AG09309 (cell line): ENCODE measurements around the gene KCNK13.

ENCODE experiments used
- DNase-seq: peaks from one replicate; pipeline ENCODE4 v3.0.0-alpha.2; 2010; ENCODE audit warnings: low read depth
- H3K4me3 ChIP-seq: 2 replicates; pipeline ENCODE4 v1.5.1; 2011; ENCODE audit warnings: mild to moderate bottlenecking, low read depth, low read length, moderate library complexity; ENCODE audit not compliant: control insufficient read depth
- TF ChIP-seq, protein P1 (sequence below): IDR thresholded peaks from 2 replicates; pipeline ENCODE4 v1.5.1; 2011; ENCODE audit warnings: mild to moderate bottlenecking, low read depth, low read length, inconsistent platforms; ENCODE audit not compliant: insufficient read depth, control insufficient read depth; ENCODE audit errors: missing control alignments

KCNK13 gene

DNA sequence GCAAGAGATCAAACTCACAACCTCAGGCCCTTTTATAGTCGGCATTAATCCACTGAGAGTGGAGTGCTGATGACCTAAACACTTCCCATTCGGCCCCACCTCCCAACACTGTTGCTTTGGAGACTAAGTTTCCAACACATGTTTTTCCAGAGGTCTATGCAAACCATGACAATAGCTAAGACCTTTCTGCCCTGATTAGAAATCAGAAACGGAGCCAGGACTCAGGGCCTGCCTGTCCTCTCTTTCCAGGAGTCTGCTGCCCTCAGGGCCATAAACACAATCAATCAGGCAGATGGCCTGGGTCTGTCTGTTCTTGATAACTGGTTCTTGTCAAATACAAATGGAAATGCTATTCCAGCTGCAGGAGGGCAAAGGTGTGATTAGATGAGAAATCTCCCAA, 97.4 kb downstream of the KCNK13 start:
- H3K4me3 ChIP-seq = no peak overlapping the region
- TF ChIP-seq, protein P1, sequence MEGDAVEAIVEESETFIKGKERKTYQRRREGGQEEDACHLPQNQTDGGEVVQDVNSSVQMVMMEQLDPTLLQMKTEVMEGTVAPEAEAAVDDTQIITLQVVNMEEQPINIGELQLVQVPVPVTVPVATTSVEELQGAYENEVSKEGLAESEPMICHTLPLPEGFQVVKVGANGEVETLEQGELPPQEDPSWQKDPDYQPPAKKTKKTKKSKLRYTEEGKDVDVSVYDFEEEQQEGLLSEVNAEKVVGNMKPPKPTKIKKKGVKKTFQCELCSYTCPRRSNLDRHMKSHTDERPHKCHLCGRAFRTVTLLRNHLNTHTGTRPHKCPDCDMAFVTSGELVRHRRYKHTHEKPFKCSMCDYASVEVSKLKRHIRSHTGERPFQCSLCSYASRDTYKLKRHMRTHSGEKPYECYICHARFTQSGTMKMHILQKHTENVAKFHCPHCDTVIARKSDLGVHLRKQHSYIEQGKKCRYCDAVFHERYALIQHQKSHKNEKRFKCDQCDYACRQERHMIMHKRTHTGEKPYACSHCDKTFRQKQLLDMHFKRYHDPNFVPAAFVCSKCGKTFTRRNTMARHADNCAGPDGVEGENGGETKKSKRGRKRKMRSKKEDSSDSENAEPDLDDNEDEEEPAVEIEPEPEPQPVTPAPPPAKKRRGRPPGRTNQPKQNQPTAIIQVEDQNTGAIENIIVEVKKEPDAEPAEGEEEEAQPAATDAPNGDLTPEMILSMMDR = no peak
- DNase-seq = no peak

DNA sequence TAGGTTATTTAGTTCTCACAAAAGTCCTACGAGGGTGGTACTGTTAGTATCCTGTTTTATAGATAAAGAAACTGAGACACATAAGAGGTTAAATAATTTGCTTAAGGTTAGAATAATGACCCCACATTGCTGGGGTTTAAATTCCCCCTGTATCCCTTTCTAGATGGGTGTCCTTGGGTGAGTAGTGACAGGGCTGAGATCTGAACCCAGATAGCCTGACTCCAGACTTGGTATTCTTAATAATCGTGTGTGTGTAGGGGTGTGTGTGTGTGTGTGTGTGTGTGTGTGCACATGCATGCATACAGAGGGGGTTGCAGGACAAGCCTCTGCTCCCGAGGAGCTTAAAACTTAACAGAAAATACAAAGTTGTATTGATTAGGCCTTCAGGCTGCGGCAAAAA, 97.9 kb downstream of the KCNK13 start:
- DNase-seq = no peak
- no peak overlapping the region for H3K4me3 ChIP-seq
- TF ChIP-seq, protein P1 = no peak

DNA sequence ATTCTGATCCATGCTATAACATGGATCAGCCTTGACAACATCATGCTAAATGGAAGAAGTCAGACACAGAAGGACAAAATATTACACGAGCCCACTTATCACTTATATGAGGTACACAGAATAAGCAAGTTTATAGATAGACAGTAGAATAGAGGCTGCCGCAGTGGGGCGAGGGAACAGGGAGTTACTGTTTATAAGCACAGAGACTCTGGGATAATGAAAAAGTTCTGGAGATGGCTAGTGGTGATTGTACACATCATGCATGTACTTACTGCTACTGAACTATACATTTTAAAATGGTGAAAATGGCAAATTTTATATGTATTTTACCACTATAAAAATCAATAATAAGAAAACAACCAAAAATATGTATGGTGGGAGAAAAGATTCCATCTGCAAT, 99.3 kb downstream of the KCNK13 start:
- H3K4me3 ChIP-seq = no peak overlapping the region
- TF ChIP-seq, protein P1 = no peak

DNA sequence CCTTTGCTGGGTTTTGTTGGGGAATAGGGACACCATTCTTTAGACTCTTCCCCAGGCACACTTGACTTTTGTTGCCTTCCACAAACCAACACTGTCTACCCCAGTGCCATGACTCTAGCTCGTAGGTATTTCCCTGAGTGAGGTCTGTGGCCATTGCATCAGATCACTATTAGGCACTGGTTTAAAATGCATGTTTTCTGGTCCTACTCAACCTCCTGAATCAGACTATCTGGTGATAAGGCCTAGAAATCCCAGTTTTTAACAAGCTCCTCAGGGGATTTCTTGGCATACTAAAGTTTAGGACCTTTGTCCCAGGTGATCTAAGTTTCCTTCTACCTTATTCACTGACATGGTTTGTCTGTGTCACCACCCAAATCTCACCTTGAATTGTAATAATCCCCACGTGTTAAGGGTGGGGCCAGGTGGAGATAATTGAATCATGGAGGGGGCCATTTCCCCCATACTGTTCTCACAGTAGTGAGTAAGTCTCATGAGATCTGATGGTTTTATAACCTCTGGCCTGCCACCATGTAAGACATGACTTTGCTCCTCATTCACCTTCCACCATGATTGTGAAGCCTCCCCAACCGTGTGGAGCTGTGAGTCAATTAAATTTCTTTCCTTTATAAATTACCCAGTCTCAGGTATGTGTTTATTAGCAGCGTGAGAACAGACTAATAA, 106.8 kb downstream of the KCNK13 start:
- DNase-seq = peak; percentile 21

More for the DNA sequence above, 99.3 kb downstream of the KCNK13 start:
- DNase-seq = no peak

DNA sequence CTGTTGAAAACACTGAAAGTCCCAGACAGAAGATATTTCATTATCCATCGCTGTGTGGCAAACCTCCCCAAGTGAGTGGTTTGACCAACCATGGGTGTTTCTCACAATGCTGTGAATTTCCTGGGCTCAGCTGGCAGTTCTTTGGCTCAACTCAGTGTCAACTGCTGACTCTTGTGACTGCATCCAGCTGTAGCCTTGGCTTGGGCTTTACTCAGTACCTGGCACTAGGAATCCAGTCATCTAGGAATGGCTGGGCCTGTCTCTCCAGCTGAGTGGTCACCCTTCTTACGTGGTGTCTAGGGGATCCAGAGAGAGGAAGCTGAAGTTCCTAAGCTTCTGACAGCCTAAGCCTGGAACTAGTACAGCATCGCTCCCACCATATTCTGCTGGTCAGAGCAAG, 113.8 kb downstream of the KCNK13 start:
- H3K4me3 ChIP-seq = no peak overlapping the region
- TF ChIP-seq, protein P1 = no peak
- DNase-seq = no peak

More for the DNA sequence above, 106.8 kb downstream of the KCNK13 start:
- TF ChIP-seq, protein P1 = no peak
- H3K4me3 ChIP-seq = no peak overlapping the region

DNA sequence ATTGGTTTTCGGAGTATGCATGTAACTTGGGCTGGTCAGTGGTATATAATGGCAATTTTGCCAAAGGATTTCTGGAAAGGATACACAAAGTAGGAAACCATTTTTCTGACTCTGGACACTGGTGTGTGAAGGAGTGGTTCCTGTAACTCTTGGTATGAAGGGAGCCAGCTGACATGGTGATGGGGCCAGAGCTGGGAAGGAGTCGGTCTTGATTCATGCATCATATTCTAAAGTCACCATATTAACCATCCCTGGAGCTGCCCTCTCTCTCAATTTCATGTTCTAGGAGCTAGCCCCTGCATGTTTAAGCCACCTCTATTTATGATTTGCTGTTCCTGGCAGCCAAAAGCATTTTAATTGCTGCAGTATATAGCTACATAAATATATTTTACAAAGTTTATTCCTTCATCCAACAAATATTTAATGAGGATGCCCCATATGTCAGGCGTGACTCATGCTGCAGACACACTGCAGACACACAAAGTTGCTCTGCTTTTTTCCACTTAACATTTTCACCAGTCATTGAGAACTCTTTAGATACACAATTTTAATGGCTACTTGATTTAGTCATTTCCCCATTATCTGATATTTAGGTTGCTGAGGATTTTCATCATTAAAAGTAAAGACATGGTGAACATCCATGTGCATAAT, 115.9 kb downstream of the KCNK13 start:
- DNase-seq = no peak
- TF ChIP-seq, protein P1 = no peak
- no peak overlapping the region for H3K4me3 ChIP-seq
